Ishikawa (cell line): Measurements from ENCODE around the gene GSC.

Source experiments
- CEBPB ChIP-seq: IDR thresholded peaks from 2 replicates; pipeline ENCODE4 v1.6.1; 2012
- CREB1 ChIP-seq: IDR thresholded peaks from 2 replicates; pipeline ENCODE4 v1.6.1; 2012; ENCODE audit warnings: low read depth
- EGR1 ChIP-seq: IDR thresholded peaks from 2 replicates; pipeline ENCODE4 v1.6.1; 2012
- EP300 ChIP-seq: IDR thresholded peaks from 2 replicates; pipeline ENCODE4 v1.6.1; 2012; ENCODE audit warnings: borderline replicate concordance
- FOXM1 ChIP-seq: IDR thresholded peaks from 2 replicates; pipeline ENCODE4 v1.6.1; 2012; ENCODE audit warnings: low read depth, borderline replicate concordance
- MAX ChIP-seq: IDR thresholded peaks from 2 replicates; pipeline ENCODE4 v1.6.1; 2012
- NFIC ChIP-seq: IDR thresholded peaks from 2 replicates; pipeline ENCODE4 v1.6.1; 2012
- RAD21 ChIP-seq: IDR thresholded peaks from 2 replicates; pipeline ENCODE4 v1.6.1; 2012; ENCODE audit warnings: low read depth
- REST ChIP-seq: IDR thresholded peaks from 2 replicates; pipeline ENCODE4 v1.6.1; 2012; ENCODE audit warnings: low read depth, mild to moderate bottlenecking
- TAF1 ChIP-seq: IDR thresholded peaks from 2 replicates; pipeline ENCODE4 v1.6.1; 2012; ENCODE audit warnings: low read depth, mild to moderate bottlenecking
- TCF12 ChIP-seq: IDR thresholded peaks from 2 replicates; pipeline ENCODE4 v1.6.1; 2012; ENCODE audit warnings: low read depth
- TEAD4 ChIP-seq: IDR thresholded peaks from 2 replicates; pipeline ENCODE4 v1.6.1; 2012
- USF1 ChIP-seq: IDR thresholded peaks from 2 replicates; pipeline ENCODE4 v1.6.1; 2012
- YY1 ChIP-seq: IDR thresholded peaks from 2 replicates; pipeline ENCODE4 v1.6.1; 2012; ENCODE audit warnings: low read depth
- ZBTB7A ChIP-seq: IDR thresholded peaks from 2 replicates; pipeline ENCODE4 v1.6.1; 2012; ENCODE audit warnings: low read depth

GSC gene

GRCh38 chr14:94751956-94752355, 18.0 kb downstream of the GSC start:
- no peak for TF ChIP-seq TAF1
- TF ChIP-seq CREB1: no peak
- TF ChIP-seq USF1: no peak
- TF ChIP-seq YY1: no peak
- TF ChIP-seq TCF12: no peak
- no peak for TF ChIP-seq CEBPB
- TF ChIP-seq RAD21: no peak
- TF ChIP-seq FOXM1: no peak
- TF ChIP-seq REST: no peak
- TF ChIP-seq MAX: no peak
- no peak for TF ChIP-seq EGR1
- no peak for TF ChIP-seq TEAD4
- no peak for TF ChIP-seq NFIC
- no peak for TF ChIP-seq ZBTB7A
- TF ChIP-seq EP300: no peak

- TF ChIP-seq NFIC: no peak
- no peak for TF ChIP-seq TCF12
- no peak for TF ChIP-seq TAF1
- TF ChIP-seq CREB1: no peak
- no peak for TF ChIP-seq USF1
- TF ChIP-seq EP300: no peak
- TF ChIP-seq REST: no peak
- TF ChIP-seq RAD21: no peak
- no peak for TF ChIP-seq TEAD4
- TF ChIP-seq CEBPB: no peak
- TF ChIP-seq YY1: no peak
- TF ChIP-seq FOXM1: no peak
- TF ChIP-seq ZBTB7A: no peak
- TF ChIP-seq EGR1: no peak
- no peak for TF ChIP-seq MAX
These were observed 18.6 kb downstream of the GSC start for GRCh38 chr14:94751321-94751720.

GRCh38 chr14:94750371-94750770, 19.5 kb downstream of the GSC start:
- TF ChIP-seq FOXM1 (no peak), YY1 (no peak), MAX (no peak), TAF1 (no peak), USF1 (no peak), EP300 (no peak), NFIC (no peak), CEBPB (no peak), REST (no peak), ZBTB7A (no peak), TCF12 (no peak), EGR1 (no peak), CREB1 (no peak), RAD21 (no peak), TEAD4 (no peak)
